NOMO-1 (cell line): Measurements from ENCODE around the gene TESPA1.

Experiments used
- DNase-seq, 2 experiments: peaks; one replicate each; lab custom pipeline; 2025; ENCODE audit not compliant: unreplicated experiment in 2 of 2; lab: John Stamatoyannopoulos, UW

Gene TESPA1, protein sequence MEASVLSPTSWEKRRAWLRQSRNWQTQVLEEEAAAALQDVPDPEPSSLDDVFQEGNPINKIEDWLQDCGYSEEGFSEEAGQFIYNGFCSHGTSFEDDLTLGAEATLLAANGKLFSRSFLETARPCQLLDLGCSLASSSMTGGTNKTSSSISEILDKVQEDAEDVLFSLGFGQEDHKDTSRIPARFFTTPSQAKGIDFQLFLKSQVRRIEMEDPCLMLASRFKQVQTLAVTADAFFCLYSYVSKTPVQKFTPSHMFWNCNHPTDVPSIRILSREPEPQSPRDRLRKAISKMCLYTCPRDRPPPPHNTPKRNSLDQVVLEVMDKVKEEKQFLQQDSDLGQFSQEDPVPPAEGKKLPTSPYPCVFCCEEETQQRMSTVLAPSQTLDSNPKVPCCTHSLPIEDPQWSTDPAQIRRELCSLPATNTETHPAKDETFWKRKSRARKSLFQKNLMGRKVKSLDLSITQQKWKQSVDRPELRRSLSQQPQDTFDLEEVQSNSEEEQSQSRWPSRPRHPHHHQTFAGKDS

GRCh38 chr12:54984658-54985376, at the start of gene TESPA1:
TESPA1 (minus strand) TSS chr12:54984762; CDS start chr12:54974562, 10,200 bp downstream.
- DNase-seq: peak; percentile 82

DNA sequence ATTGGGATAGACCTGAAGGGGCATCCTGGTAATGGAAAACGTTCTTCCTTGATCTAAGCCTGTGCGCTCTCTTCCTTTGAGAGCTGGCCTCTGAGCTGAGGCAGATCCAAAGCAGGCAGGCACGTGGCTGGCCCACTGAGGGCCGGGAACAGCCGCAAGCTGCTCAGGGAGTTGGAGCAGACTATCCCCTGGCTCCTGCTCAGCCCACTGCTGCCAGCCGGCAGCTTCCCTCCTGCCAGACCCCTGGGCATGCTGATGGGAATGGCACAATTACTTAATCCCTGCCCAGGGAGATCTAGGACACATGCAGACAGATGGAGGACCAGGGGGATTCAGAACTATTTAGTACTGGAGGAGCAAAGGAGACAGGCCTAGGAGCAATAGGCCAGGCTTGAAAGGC, 49.7 kb upstream of the TESPA1 start:
- DNase-seq: no peak

DNA sequence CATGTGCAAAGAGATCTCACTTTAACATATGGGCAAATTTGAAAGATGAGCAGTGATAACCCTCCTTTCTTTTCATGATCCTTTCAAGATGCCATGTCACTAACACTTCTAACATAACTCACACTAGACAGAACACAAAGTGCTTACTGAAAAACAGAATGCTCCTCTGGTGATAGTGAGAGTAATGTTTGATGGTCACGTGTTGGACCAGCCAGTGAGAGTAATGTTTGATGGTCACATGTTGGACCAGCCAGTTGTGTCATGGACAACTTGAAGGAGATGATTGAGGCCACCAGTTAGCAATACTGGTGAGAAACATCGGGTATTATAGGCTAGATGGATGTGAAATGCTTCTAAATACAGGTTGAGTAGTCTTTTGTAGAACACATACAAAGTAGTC, 40.9 kb upstream of the TESPA1 start:
- DNase-seq: no peak

DNA sequence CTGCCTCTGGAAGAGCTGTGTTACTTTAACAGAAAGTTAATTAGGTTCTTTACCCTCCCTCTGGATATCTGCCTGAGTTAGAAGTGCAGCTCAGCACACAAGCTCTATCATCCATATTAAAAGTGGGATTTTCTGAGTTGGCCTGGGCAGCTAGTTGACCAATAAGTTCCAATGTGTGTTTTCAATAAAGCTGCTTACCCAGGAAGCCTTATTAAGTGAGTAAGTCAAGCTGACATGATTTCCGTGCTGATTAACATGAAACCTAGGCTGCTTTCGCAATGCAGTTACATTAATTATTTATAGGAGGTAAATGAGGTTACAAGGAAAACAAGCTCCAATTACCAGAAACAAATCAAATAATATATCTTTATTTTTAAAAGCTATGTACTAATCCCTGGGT, 40.0 kb upstream of the TESPA1 start:
- DNase-seq: no peak

DNA sequence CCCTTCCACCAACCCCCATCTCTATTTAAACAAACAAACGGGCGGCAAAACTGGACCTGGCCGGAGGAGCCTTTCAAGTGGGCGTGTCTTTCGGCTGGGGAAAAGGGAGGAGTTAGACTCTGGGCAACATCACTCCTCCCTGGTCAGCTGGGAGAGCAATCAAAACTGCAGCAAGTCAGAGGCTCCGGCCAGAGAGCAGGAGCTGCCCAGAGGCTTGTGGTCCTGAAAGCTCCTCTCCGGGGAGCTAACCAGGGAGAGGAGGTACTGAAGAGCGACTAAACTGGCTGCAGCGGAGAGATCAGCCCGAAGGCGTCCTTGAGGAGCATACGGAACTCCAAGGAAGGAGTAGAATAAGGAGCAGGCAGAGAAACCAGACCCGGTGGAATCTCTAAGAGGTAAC, 35.2 kb upstream of the TESPA1 start, which contains the start of gene NEUROD4:
Gene NEUROD4 (plus strand): TSS at position 191 of the 400 bp plus-strand sequence. CDS start 6,466 bp downstream, outside the sequence.
- DNase-seq: peak; percentile 14 to 33

DNA sequence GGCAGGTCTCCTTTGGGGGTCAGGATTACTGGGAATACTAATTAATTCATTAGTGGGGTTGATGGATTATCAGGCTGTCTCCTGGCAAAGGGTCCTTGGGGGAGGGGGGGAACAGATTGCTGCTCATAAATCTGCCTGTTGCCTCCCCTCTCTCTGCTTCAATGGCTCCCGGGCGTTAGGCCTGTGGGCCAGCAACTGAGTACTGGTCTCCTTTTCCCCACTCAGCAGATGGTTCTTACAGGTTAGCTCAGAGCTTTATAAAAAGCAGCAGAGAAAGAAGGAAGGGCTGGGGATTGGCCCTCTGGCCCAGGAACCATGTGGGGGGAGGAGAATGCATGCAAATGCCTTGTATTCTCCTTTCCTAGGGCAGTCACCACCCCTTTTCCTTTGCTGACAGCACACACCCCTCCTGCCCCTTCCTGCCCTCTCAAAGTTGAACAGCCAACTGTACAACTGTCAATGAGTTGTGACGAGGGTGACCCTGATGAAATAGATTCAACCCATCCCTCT, 32.9 kb upstream of the TESPA1 start:
- no peak for DNase-seq

DNA sequence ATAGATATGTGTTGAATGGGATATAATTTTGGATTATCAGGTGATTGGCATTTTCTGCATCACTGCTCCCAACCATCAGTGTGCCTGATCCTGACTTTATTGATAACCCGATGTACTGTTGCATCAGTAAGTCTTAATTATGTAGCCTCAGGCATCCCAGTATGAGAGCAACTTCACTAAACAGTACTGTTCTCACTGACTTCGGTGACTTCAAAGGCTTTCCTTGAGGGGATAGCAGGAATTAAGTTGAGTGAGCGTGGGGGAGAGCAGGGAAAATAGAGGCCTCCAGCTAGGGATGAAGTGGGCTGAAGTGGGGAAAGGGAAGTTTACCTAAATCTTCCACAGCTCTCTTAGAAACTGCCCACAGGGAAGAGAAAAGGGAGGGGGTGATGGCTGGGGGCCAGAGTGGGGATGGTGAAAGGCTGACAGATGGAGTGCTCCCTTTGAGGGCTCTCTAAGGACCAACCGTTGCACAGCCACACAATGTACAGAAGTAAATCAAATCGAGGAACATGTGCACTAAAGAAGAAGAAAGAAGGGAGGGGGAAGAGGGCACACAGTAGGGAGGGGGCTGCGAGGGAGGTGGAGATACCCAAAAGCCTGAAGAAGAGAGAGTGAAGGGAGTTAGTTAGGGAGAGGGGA, 24.5 kb upstream of the TESPA1 start:
- DNase-seq: no peak

DNA sequence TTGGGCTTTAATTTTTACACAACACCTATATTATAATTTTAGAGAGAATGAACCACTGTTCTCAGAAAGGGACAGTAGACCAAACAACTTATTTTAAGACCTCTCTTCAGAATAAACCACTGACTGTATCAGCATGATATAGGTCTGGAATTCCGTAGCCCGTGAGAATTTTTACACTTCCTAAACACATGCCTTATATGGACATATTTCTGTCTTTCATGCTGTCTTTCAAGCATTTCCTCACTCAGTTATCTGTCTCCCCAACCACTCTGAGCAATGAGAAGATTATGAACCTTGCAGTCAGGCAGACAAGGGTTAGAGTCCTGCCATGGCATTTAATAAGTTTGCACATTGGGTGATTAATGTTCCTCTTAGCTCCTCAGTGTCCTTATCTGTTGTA, 17.8 kb upstream of the TESPA1 start:
- no peak for DNase-seq

DNA sequence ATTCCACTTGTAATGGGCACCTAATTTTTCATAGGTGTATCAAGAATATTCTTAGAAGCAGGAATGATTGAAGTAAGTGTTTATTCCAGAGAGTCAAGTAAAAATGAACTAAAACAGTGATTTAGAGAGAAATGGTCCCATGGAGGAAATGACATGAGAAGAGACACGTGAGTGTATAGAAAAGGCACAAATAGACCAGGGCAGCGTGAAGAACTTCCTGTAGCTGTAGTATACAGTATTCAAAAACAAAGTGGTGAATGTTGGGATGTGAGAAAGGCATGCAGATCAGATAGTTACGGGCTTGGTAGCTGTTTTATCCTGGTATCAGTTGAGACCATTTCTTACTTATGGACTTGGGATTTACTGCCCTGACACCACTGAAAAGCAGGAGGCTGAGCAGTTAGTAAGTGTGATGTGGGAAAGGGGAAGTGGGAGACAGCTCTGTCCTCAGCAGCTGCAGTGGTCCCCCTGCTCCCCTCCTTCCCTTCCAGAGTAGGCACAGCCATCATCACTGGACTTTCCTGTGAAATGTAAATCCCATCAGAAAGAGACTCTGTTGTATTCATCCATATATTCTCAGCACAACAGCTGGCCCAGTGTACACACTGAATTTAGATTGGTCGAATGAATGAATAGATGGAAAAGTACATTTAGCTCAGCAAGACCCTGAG, 16.8 kb upstream of the TESPA1 start:
- no peak for DNase-seq

- DNase-seq: peak in 1 of 2 experiments; percentile 9
These were observed 14.5 kb upstream of the TESPA1 start for GRCh38 chr12:54998958-54999510.

- DNase-seq: no peak
These were observed 13.5 kb upstream of the TESPA1 start for GRCh38 chr12:54997929-54998522.

DNA sequence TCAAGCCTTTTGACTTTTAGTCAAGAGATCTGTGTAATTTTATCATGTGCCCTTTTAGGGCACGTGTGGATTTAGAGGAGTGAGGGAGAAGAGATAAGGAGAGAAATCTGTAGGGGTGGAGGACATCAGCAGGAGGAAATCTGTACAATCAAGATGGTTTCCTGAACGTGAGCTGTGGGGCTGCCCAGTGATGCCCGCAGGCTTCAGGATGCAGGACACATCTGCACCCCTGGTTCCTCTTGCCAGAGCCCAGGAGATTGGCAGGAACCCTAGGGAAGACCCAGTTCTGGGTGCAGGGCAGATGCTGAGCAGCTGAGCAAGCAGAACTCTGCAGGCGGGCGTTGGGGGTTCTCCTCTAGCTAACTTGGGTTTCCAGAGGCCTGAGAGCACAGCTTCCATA, 11.6 kb upstream of the TESPA1 start:
- no peak for DNase-seq

DNA sequence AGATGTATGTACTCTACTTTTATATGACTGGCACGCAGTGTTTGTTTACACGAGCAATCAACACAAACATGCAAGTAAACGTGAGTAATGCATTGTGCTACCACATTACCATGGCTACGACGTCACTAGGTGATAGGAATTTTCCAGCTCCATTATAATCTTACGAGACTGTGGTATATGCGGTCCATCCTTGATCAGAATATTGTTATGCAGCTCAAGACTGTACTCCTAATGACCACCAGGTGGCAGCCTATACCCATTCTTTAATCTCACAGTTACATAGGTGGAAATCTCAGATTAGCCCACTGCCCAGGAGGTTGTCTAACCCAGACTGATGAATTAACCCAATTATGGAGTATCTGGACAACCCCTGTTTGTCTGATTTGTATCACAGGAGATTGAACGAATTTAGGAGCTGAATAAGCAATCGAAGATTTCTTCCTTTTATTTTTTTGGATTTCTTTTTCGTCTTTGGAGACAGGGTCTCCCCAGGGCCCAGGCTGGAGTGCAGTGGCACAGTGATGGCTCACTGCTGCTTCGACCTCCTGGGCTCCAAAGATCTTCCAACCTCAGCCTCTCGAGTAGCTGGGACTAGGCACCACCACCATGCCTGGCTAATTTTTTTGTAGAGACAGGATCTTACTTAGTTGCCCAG, 8.7 kb upstream of the TESPA1 start:
- DNase-seq: peak in 1 of 2 experiments; percentile 58

- peak in 1 of 2 experiments; percentile 55 for DNase-seq
These were observed 7.4 kb upstream of the TESPA1 start for GRCh38 chr12:54991991-54992375.

GRCh38 chr12:54991161-54991990, 6.8 kb upstream of the TESPA1 start:
- peak; percentile 52 to 56 for DNase-seq

DNA sequence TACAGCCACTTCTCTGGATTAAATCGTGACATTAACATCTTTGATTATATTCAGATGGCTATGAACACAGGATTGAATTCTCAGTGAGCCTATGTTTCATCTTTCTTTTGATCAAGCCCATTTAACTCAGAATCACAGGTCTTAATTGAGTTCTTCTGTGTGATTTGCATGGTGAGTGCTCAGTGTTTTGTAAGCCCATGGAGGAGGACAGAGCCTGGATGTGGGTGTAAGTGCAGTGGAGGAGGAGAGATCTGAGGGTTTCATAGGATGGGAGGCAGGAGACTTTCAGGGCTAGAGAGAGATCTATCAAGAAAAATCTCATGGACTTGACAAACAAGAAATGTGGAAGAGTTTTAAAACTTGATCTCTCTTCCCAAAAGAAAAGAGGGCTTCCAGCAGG, 5.3 kb upstream of the TESPA1 start:
- no peak for DNase-seq

- no peak for DNase-seq
These were observed 4.0 kb upstream of the TESPA1 start for GRCh38 chr12:54988402-54989054.
